Measurements from ENCODE around the gene ME2.
"Not testable (repeated sequence)": the region's sequence is repeated elsewhere in the genome, so short reads cannot be mapped to it uniquely, and the experiment has no call there.

ME2 gene

DNA sequence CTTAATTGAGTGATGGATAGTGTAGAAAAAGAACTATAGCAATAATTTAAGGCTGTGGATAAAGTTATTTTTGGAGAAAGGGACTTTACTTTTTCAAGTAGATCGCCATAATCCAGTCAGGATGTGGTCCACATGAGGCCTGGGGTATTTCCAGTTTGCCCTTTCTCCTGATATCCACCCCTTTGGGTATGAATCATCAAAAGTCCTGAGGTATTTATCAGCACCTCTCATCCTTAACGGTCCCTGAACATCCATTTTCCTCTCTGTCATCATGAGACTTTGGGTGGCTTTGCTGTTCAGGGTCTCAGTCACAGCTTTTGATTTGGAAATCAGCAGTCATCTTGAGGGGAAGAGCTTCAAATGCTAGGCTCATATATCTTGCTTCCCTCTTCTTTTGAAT lies 49.6 kb downstream of the ME2 start:
- no peak for FAIRE-seq

DNA sequence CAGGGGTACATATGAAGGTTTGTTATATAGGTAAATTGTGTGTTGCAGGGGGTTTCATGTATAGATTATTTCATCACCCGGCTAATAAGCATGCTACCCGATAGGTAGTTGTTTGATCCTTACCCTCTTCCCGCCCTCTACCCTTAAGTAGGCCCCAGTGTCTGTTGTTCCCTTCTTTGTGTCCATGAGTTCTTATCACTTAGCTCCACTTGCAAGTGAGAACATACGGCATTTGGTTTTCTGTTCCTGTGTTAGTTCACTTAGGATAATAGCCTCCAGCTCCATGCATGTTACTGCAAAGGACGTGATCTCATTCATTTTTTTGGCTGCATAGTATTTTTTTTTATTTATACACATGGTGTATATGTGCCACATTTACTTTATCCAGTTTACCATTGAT lies 54.8 kb downstream of the ME2 start:
- no peak for FAIRE-seq

DNA sequence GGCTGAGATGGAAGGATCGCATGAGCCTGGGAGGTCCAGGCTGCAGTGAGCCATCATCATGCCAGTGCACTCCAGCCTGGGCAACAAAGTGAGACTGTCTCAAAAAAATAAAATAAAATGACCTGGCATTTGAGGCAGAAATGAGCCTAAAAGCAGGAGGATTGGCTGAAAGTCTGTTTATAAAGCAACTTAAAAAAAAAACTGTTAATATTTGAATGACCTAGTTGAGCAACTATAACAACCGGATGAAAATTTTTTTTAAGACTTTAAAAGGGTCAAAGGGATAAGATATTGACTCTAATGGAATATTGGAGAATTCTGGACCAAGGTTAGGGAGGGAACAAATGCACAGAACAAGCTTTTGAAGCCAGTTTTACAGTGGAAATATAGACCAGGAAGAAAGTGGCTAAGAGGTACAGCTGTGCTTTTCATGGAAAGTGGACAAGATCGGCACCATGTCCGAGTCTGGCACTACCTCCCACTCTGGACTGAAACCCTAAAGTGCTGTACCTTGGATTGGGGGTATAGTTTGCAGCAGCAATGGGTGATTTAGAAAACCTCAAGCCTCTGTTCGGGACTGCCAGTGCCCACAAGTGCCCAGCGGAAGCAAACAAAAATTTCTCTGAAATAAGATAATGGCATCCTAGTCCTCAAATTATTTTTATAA lies 55.8 kb downstream of the ME2 start:
- no peak for FAIRE-seq

DNA sequence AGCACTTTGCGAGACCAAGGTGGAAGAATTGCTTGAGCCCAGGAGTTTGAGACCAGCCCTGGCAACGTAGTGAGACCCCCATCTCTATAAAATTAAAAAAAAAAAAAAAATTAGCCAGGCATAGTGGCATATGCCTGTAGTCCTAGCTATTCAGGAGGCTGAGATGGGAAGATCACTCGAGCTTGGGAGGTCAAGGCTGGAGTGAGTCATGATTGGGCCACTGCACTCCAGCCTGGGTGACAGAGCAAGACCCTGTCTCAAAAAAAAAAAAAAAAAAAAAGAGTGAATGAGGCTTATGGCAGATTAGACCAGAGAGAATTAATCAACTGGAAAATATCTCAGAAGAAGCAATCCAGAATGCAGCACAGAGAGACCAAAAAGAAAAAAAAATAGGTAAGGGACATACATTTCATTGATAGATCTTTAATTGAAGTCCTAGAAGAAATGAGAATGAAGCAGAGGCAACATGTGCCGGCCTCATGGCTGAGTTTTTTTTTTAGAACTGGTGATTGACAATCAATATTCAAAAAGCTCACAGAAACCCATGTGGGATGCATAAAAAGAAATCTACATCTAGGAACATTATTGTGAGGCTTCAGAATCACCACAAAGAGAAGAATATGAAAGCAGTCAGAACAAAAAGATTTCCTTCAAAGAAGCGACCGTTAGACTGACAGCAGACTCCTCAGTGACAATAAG lies 56.7 kb downstream of the ME2 start:
- no peak for FAIRE-seq

DNA sequence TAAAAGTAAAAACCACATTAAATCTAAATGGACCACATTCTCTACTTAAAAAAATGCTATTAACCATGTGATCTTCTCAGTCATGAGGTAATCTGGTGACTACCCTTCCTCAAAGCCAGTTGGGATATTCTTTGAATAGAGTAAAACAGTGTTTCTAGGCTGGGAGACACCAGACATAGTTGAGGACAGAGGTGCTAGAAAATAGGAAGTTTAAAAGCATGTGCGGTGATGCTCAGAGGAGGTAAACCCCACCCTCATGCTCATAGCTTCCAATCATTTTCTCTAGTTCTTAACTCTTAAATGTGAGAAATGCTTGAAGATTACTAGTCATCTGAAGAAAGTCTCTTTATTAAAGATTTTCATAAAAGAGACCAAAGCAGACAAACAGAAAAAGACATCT lies 58.3 kb downstream of the ME2 start:
- no peak for FAIRE-seq

DNA sequence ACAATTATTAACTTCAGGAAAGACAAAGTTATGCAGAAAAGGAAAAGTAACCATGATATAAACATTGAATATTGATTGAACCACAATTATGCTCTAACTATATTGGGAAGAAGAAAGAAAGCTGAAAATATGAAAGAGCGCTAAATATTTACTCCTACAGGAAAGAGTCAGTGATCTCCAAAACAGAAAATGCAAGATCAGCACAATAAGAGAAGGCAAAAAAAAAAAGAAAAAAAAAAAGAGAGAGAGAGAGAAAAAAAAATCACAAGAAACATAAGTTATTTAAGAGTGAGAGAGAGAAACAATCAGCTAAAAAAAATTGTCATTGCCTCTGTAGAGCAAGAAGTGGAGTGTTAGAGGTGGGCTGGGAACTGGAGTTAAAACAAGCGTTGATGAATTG lies 60.0 kb downstream of the ME2 start:
- FAIRE-seq = no peak

DNA sequence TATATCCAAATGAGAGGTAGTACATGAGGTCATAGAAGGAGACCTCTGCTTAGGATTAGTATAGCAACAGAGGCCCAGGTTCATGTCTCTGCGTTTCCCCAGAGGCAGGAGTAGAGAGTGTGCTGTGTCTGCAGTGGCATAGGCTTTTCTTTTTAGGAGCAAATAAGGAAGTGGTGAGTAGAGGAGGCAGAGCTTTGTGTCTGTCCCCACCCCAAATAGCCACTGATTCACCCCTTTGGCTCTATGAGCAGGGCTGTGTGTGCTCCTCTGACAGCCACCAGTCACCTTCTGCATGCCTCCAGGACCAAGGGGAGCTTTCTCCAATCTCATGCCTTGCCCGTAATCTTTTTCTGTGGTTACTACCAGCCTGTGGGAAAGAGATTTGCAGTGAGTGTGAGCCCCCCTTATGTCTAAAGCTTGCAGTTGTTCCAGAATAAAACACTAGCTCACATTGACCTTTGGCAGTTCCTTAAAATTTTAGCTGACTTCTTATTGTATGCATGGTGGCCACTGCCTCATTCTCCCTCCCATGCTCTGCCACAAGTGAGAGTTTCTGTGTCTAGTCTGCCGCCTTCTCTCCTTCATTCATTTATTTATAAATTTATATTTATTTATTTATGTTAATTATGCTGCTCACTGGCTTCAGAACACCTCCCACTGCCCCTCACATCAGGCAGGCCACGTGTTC lies 65.5 kb downstream of the ME2 start:
- no peak for FAIRE-seq

DNA sequence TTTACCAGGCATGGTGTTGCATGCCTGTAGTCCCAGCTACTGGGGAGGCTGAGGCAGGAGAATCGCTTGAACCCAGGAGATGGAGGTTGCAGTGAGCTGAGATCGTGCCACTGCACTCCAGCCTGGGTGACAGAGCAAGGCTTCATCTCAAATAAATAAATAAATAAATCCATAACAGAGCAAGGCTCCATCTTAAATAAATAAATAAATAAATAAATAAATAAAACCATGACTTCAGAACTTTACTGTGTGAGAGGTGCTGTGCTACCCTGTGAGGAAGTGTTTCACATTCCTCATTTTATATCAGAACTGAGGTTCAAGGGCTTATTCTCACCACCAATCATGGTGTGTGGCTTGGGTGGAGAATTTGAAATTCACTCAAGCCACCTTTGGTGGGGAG lies 67.0 kb downstream of the ME2 start:
- not testable (repeated sequence) for FAIRE-seq

DNA sequence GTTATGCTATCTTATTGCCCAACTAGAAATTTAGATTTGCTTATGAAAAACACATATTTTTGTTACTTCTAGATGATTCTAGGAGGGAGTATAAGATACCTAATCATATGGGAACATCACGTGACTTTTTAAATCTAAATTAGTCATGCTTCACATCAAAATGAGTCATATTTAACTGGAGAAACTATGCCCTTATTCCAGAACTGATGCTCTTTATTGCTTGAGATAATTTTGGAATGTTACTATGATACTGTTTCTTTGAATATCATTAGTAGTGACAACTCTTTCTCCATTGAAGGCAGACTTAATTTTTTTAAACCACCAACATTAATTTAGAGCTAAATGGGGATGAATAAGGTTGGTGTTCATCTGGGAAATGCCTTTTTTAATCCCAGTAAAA lies 69.0 kb downstream of the ME2 start:
- no peak for FAIRE-seq

DNA sequence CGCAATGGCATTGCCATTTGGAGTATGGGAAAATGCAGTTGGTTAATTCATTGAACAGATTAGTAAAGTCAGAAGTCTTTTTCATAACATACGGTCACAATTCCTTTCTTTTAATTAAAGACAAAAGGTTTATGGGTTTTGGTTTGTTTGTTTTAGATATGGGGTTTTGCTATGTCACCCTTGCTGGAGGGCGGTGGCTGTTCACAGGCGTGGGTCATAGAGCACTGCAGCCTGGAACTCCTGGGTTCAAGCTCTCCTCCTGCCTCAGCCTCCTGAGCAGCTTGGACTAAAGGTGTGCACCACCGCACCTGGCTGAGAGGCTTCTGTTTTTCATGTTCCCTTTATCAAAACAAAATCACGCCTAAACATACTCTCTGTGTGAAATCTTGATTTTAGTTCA lies 70.3 kb downstream of the ME2 start:
- no peak for FAIRE-seq

DNA sequence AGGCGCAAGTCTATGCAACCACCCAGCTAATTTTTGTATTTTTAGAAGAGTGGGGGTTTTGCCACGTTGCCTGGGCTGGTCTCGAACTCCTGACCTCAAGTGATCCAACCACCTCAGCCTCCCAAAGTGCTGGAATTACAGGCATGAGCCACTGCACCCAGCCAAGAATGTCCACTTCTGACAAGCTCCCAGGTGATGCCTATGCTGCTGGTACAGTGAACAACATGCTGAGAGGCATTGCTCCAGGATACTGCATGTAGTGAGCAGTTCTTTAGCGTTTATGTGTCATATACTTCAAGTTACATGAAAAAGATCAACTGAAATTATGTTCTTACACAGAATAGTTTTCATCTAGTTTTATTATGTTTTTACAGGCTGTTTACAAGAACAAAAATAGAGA lies 71.7 kb downstream of the ME2 start:
- no peak for FAIRE-seq

DNA sequence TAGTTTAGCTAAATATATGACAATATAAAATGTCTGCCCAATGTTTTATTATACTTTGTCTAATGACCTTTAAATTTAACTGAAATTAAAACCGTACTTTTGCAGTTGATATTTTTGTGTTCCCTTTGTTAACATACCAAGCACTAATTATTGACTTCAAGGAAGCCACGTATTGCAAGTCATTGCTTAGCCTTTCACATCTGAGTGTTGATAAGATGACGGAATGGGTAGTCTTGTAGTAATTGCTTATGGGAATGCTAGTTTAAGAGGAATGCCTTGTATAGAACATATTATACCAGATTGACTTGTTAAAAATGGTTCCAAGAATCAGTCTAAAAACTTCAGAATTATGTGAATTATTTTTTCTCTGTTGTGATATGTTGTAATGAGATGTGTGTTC lies 74.9 kb downstream of the ME2 start:
- no peak for FAIRE-seq

DNA sequence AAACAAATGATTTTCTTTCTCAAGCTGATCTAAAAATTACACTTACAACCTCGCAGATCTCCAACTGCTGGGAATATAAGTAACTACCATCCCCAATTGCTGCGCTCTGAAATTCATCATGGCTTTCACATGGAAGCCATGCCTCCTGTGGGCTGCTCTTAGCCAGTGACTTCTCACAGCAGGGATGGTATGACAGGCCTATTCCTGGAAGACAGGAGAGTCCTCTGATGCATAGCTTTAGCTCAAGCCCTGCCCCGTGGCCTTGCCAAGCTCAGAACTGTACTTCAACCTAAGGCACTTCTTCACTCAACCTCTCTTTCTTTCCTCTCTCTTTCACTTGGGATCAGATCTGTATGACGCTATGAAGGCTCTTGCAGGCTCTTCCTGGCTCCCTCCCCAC lies 76.3 kb downstream of the ME2 start:
- FAIRE-seq = no peak

DNA sequence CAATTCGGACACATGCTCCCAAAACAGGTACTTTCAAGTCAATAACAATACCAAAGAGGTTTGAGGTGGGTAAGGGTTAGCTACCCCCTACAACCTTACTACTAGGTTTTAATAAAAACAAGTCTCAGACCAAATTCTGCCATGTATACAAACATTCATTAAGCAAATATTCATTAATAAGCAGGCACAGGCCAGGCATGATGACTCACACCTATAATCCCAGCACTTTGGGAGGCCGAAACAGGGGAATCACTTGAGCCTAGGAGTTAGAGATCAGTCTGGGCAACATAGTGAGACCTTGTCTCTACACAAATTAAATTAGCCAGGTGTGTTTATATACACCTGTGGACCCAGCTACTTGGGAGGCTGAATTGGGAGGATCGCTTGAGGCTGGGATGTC lies 77.2 kb downstream of the ME2 start:
- no peak for FAIRE-seq

DNA sequence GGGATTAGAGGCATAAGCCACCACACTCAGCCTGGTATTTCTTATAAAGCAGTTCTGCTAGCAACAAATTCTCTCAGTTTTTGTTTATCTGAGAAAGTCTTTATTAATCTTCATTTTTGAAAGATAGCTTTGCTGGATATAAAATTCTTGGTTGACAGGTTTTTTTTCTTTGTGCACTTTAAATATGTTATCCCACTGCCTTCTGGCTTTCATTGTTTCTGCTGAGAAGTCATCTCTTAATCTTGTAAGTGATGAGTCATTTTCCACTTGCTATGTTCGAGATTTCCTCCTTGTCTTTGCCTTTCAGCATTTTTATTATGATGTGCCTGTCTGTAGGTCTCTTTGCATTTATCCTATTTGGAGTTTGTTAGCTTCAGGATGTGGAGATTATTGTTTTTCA lies 83.1 kb downstream of the ME2 start:
- no peak for FAIRE-seq

DNA sequence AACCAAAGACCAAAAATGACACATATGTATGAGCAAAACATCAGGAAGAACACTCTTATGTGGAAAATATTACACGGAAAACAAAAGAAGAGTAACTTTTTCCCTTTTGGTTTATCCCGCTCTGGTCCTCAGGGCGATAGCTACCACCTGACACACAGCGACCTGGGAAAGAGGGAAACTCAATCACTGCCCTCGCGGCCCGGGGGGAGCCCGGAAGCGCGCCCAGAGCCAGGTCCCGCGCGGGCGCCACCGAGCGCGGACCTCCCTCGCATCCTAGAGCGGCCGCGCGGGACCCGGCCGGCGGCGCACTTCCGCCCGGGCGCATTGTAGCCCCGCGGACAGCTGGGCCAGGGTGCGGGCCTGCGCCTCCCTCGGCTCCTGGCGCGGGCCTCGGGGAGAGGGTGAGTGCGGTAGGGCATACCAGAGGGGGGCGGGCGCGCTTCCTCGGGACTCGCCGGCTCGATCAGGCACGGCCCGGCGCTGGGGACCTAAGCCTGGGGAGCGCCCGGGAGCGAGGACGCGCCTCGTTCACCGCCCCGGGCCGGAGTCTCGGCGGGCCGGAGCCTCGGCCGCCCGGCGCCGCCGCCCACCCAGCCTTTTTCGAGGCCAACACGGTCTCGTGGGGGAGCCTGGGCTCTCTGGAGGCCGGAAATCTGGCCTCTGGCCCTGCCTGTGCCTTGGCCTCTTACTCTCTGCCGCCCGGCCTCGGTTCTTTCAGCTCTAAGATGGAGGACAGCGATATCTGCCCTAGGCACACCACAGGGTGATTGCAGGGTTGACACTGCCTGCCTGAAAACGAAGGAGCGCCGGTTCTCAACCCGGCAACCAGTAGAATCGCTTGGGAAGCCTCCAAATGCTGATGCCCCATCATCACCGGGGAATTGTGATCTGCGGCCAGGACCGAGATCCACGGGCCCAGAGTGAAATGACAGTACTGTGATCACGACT lies 89.1 kb downstream of the ME2 start, which contains the start of gene ELAC1:
ELAC1 (plus strand) TSS at position 327 of the 948 bp plus-strand sequence. CDS start 6,365 bp downstream, outside the sequence.
- FAIRE-seq = no peak

DNA sequence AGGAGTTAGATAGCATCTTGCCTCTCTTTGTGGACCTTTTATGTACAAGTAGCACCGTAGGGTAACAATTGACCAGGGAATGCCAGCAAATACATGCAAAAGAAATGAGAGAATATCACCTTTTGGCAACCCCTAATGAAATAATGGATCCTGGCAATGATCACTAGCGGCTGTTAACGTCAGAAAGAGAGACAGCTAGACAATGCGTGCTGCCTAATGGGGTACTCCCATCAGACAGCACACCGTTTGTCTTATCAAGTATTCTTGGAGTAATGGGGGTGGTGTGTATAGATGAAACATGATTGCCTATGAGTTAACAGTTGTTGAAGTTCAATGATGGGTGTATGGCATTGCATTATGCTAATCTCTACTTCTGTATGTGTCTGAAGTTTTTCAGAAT lies 90.5 kb downstream of the ME2 start:
- FAIRE-seq = no peak

DNA sequence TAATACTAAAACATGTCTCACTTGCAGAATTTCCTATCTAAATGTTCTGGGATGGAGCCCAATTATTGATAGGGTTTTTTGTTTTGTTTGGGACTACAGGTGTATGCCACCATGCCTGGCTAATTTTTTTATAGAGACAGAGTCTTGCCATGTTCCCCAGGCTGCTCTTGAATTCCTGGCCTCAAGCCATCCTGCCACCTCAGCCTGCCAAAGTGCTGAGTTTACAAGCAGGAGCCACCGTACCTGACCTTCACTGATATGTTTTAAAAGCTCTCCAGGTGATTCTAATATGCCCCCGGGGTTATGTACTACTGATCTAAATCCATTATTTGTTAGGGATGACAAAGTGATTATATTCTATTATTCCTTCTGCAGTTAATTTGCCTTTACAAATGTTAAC lies 91.1 kb downstream of the ME2 start:
- FAIRE-seq = no peak

DNA sequence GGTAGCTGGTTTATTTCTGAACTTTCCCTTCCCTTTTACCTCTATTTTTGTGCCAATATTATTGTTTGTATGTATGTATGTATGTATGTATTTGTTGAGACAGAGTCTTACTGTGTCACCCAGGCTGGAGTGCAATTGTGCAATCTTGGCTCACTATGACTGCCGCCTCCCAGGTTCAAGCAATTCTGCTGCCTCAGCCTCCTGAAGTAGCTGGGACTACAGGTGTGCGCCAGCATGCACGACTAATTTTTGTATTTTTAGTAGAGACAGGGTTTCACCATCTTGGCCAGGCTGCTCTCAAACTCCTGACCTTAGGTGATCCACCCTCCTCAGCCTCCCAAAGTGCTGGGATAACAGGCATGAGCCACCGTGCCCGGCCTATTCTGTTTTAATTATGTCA lies 93.5 kb downstream of the ME2 start:
- not testable (repeated sequence) for FAIRE-seq

DNA sequence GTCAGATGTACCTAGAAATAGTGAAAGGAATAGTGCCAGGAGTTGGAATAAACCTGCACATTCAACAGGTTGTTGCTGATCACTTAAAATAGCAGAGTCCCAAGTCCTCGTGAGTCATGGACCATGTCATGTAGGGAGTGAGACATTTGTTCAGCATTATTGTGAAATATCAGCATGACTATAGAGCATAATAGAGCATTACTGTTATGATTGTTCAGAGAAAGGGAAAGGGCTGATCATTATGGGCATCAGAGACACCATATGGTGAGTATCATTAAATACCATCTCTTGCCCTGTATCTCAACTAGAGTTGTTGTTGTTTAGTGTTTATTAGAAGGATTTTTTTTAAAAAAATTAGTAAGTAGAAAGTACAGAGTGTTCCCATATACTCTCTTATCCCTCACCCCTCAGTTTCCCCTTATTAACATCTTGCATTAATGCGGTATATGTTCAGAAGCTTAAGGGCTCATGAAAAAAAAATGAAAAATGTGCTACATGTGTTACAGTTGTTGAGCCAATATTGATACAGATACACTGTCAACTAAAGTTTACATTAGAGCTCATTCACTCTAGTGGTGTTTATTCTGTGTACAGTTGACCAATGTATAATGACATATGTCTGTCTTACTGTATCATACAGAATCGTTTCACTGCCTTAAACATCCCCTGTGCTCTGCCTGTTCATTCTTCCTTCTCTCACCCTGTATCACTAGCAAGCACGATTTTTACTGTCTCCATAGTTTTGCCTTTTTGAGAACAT lies 94.6 kb downstream of the ME2 start:
- FAIRE-seq = no peak

DNA sequence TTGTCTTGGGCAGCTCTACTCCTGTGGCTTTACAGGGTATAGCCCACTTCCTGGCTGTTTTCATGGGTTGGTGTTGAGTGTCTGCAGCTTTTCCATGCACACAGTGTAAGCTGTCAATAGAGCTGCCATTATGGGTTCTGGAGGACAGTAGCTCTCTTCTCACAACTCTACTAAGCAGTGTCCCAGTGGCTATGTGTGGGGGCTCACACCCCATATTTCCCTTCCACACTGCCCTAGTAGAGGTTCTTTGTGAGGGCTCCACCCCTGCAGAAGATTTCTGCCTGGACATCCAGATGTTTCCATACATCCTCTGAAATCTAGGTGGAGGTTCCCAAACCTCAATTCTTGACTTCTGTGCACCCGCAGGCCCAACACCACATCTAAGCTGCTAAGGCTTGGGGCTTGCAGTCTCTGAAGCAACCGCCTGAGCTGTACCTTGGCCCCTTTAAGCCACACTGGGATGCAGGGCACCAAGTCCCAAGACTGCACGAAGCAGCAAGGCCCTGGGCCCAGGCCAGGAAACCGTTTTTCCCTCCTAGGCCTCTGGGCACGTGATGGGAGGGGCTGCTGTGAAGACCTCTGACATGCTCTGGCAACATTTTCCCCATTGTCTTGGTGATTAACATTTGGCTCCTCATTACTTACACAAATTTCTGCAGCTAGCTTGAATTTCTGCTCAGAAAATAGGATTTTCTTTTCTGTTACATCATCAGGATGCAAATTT lies 98.3 kb downstream of the ME2 start:
- FAIRE-seq = no peak

DNA sequence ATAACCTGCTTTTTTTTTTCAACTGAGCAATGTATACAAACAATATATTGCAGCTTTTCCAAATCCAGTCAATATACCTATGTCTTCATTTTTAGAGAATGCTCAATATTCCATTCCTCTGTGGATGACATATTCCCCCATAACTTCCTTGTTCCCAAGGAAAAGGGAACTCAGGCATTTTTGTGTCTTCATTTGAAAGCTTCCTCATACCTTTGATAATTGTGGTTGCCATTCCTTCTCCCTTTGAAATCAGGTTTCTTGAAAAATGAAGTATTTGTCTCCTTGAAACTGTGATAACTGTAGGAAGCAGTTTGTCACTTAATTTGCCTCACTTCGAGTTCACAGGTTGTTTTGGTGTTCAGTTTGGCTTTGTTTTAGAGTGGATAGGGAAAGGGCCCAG lies 102.5 kb downstream of the ME2 start:
- FAIRE-seq = no peak
